ENCODE results near the gene UQCC5. TPM values are rescaled to one million over a fixed set of nuclear protein-coding genes. Genes with fewer than 3 reads are reported as not detected.

UQCC5 gene
- total RNA-seq, 3 donors from 2014 or later, result 16.1 to 18.1 (median 17.1) TPM

- no peak for TF ChIP-seq CTCF (IDR thresholded peaks at IDR 0.05)
- Histone ChIP-seq H3K36me3 (ENCODE audit: low read depth) (peaks cover 4% of the 10 kb centered on the region), H3K4me3 (no peak overlapping the region), H3K4me1 (ENCODE audit: low read depth) (peaks cover 26% of the 10 kb centered on the region), H3K9me3 (no peaks in the 10 kb centered on the region)
- intact Hi-C loops (cut with DNase I, micrococcal nuclease), result no loop called here
- DNase-seq (no peak), ATAC-seq (no peak)
Measured at GRCh38 chr3:52539010-52539653, 2.7 kb downstream of the UQCC5 start.

GRCh38 chr3:52541050-52541449 lies 4.6 kb downstream of the UQCC5 start:
- peaks cover 4% of the 10 kb centered on the region for H3K36me3 ChIP-seq (ENCODE audit: low read depth)
- H3K4me3 ChIP-seq, result no peak overlapping the region
- no peak for DNase-seq
- ATAC-seq, result no peak
- no peaks in the 10 kb centered on the region for H3K9me3 ChIP-seq
- H3K4me1 ChIP-seq (ENCODE audit: low read depth), result peaks cover 23% of the 10 kb centered on the region
- intact Hi-C loops (cut with DNase I, micrococcal nuclease), result no loop called here
- TF ChIP-seq CTCF (IDR thresholded peaks at IDR 0.05), result no peak

GRCh38 chr3:52544937-52545336 lies 8.5 kb downstream of the UQCC5 start:
- TF ChIP-seq CTCF (IDR thresholded peaks at IDR 0.05), result no peak
- H3K9me3 ChIP-seq, result no peaks in the 10 kb centered on the region
- peaks cover 4% of the 10 kb centered on the region for H3K36me3 ChIP-seq (ENCODE audit: low read depth)
- intact Hi-C loops (cut with DNase I, micrococcal nuclease), result no loop called here
- DNase-seq, result no peak
- H3K4me1 ChIP-seq (ENCODE audit: low read depth), result no peaks in the 10 kb centered on the region
- no peak overlapping the region for H3K4me3 ChIP-seq
- ATAC-seq, result no peak

GRCh38 chr3:52546111-52546901 lies 9.9 kb downstream of the UQCC5 start:
- DNase-seq (no peak), ATAC-seq (peak; percentile 61)
- Histone ChIP-seq H3K4me1 (ENCODE audit: low read depth) (no peaks in the 10 kb centered on the region), H3K36me3 (ENCODE audit: low read depth) (no peaks in the 10 kb centered on the region), H3K9me3 (no peaks in the 10 kb centered on the region), H3K4me3 (no peak overlapping the region)
- intact Hi-C loops (cut with DNase I, micrococcal nuclease), result no loop called here
- no peak for TF ChIP-seq CTCF (IDR thresholded peaks at IDR 0.05)

GRCh38 chr3:52547143-52547542 lies 10.7 kb downstream of the UQCC5 start:
- DNase-seq (no peak), ATAC-seq (no peak)
- H3K9me3 ChIP-seq, result no peaks in the 10 kb centered on the region
- H3K4me1 ChIP-seq (ENCODE audit: low read depth), result no peaks in the 10 kb centered on the region
- no peaks in the 10 kb centered on the region for H3K36me3 ChIP-seq (ENCODE audit: low read depth)
- intact Hi-C loops (cut with DNase I, micrococcal nuclease), result no loop called here
- no peak overlapping the region for H3K4me3 ChIP-seq
- TF ChIP-seq CTCF (IDR thresholded peaks at IDR 0.05), result no peak

Data from mucosa of descending colon (tissue), 3 donors.